ENCODE results near the gene RAB11FIP3. TPM values are rescaled to one million over a fixed set of nuclear protein-coding genes. Genes with fewer than 3 reads are reported as not detected.

The RAB11FIP3 gene
- total RNA-seq, 1 donor from 2014 or later, result 56.0 TPM

DNA sequence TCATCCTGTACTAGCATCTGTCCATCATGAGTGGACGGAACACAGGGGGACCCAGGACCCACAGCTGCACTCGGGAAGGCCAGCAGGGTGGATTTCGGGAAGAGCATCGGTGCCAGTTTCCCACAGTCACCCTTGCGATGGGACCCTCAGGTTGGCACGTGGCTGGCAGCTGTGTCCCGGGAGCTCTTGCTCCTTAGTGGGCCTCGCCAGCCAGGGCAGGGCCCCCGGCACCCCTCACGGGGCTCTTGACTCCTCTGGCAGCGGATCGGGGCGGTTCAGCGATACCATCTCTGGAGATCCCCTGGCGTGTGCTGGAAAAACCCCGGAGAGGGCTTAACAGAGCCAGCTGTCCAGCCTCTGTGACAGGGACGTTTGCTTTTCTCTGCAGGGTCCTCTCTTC lies 111.3 kb downstream of the RAB11FIP3 start:
- intact Hi-C loops (cut with DNase I), result no loop called here
- DNase-seq (ENCODE audit: low spot score), result no peak
- no peak for ATAC-seq

DNA sequence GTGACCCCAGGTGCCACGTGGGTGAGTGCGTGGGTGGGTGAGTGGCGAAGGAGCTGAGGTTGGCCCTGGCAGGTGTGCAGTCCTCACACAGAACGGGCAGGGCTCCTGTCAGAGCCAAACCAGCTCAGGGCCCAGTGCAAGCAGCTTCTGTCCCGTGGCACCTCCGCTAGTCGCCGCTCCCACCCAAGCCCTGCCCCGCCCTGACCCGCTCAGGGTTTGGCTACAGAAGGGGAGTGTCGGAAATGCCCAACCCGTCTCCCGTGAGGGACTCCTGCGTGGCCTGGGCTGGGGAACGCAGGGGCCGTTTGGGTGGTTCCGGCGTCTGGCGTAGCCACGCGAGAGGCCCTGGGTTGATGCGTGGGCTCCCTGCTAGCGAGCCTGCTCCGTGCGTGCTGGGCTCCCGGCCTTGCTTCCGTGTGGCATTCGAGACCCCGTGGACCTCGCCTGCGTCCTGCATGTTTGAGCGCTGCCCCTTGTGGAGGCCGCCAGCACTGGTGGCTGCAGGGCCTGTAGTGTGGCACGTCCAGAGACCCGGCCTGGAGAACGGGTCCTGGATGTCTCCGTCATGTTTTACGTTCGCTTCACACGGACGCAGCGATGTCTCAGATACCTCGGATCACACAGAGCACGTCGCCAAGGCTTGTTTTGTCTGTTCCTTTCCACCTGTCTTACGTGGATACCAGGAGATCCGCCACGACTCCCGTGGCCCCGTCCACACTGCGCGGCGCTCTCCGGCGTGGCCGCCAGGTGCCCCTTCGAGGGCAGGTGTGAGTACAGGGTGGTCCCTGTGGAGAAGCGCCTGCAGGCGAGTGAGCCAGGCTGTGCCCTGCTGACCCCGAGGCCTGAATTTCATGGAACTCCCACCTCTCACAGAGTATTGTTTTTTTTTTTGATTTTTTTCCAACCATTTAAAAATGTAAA lies 112.2 kb downstream of the RAB11FIP3 start:
- intact Hi-C loops (cut with DNase I), result no loop called here
- no peak for ATAC-seq
- DNase-seq (ENCODE audit: low spot score), result no peak

GRCh38 chr16:539901-540530 lies 114.6 kb downstream of the RAB11FIP3 start:
- intact Hi-C loops (cut with DNase I), result no loop called here
- ATAC-seq (no peak), DNase-seq (ENCODE audit: low spot score) (no peak)

- no peak for ATAC-seq
- DNase-seq (ENCODE audit: low spot score), result no peak
- intact Hi-C loops (cut with DNase I), result no loop called here
These were observed 115.3 kb downstream of the RAB11FIP3 start for GRCh38 chr16:540645-541340.

DNA sequence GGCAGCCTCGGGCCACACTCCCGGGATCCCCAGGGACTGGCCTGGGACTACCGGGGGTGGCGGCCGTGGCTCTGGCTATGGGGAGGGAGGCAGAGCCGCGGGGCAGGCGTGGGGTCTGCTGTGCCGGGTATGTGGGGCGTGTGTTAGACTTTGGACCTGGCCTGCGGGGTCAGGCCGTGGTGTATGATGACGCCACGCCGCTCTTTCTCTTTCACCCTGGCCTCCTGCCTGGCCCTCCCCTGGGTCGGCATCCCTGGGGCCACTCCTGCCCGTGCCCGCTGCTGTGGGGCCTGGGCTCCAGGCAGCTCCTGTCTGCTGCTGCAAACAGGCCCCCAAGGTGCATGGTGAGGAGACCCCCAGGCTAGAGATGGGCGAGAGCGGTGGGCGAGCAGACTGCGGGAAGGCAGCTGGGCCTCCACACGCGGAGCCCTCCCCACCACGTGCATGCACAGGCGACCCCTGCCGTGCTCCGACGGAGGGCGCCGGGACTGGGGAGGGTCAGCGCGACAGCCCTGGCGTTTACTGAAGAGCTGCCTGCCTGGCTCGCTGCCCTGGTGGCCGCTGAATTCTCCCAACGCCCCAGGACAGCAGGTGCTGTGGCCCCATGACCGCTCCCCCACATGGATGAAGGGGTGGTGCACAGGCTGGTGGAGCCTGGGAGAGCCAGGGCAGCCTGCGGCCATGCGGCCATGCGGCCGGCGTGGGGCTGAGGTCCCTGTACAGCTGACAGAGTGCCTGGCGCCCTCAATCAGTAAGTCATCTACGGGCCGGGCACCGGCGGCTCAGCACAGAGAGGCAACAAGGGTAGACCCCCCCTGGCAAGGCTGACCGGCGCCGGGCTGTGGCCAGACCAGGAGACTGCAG lies 118.1 kb downstream of the RAB11FIP3 start:
- intact Hi-C loops (cut with DNase I), result no loop called here
- DNase-seq (ENCODE audit: low spot score) (no peak), ATAC-seq (no peak)

DNA sequence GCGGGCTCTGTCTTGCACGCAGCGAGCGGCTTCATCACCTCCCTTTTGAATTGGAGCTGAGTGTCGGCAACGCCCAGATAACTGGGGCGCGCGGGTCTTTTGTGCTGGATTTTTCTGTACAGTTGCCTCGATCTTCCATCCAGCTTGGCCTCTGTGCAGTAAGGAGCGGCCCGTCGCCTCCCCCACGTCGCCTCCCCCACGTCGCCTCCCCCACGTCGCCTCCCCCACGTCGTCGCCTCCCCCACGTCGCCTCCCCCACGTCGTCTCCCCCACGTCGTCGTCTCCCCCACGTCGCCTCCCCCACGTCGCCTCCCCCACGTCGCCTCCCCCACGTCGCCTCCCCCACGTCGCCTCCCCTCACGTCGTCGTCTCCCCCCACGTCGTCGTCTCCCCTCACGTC lies 119.1 kb downstream of the RAB11FIP3 start:
- intact Hi-C loops (cut with DNase I), result no loop called here
- no peak for ATAC-seq
- DNase-seq (ENCODE audit: low spot score), result no peak

- ATAC-seq (peak; percentile 87), DNase-seq (ENCODE audit: low spot score) (peak; percentile 86)
These were observed 121.7 kb downstream of the RAB11FIP3 start for GRCh38 chr16:546909-547770.

DNA sequence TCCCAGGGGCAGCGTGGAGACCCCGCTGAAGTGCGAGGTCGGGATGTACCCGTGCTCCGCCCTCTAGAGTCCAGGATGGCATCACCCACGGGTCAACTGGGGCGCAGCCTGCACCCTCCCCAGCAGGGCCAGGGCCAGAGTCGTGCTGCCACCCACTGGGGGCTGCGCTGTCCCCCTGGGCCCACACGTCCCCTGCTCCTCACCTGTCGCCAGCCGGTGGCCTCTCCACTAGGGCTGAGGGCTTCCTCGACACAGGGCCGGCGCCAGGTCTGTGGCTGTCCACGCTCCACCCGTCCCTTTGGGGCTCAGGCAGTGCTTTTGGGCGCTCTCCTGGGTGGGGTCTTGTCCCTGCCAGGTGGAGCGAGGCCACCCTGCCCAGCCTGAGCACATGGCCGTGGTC lies 123.1 kb downstream of the RAB11FIP3 start:
- no peak for ATAC-seq
- intact Hi-C loops (cut with DNase I), result no loop called here
- DNase-seq (ENCODE audit: low spot score), result no peak

More at GRCh38 chr16:546909-547770, 121.7 kb downstream of the RAB11FIP3 start:
- intact Hi-C loops (cut with DNase I), result no loop called here

GRCh38 chr16:549544-550263 lies 124.3 kb downstream of the RAB11FIP3 start:
- ATAC-seq (no peak), DNase-seq (ENCODE audit: low spot score) (no peak)
- intact Hi-C loops (cut with DNase I), result no loop called here

DNA sequence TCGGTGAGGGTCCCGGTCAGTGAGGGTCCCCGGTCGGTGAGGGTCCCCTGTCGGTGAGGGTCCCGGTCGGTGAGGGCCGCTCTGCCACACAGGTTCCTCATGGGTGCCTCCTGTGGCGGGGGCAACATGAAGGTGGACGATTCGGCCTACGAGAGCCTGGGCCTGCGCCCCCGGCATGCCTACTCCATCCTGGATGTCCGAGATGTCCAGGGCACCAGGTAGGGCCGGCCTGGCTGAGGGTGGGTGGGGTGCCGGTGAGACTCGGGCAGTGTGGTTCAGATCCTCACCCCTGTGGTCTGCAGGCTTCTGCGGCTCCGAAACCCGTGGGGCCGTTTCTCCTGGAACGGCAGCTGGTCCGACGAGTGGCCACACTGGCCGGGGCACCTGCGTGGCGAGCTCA lies 125.8 kb downstream of the RAB11FIP3 start:
- ATAC-seq (no peak), DNase-seq (ENCODE audit: low spot score) (no peak)
- intact Hi-C loops (cut with DNase I), result no loop called here

DNA sequence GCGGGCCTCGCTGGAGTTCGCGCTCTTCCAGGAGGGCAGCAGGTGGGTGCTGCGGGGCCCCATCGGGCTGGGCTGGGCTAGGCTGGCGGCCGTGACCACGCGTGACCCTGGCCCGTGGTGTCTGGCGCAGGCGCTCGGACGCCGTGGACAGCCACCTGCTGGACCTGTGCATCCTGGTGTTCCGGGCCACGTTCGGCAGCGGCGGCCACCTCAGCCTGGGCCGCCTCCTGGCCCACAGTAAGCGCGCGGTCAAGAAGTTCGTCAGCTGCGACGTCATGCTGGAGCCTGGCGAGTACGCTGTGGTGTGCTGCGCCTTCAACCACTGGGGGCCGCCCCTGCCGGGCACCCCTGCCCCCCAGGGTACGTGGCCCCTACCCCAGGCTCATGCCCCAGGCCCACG lies 126.7 kb downstream of the RAB11FIP3 start:
- DNase-seq (ENCODE audit: low spot score), result no peak
- no peak for ATAC-seq
- intact Hi-C loops (cut with DNase I), result no loop called here

DNA sequence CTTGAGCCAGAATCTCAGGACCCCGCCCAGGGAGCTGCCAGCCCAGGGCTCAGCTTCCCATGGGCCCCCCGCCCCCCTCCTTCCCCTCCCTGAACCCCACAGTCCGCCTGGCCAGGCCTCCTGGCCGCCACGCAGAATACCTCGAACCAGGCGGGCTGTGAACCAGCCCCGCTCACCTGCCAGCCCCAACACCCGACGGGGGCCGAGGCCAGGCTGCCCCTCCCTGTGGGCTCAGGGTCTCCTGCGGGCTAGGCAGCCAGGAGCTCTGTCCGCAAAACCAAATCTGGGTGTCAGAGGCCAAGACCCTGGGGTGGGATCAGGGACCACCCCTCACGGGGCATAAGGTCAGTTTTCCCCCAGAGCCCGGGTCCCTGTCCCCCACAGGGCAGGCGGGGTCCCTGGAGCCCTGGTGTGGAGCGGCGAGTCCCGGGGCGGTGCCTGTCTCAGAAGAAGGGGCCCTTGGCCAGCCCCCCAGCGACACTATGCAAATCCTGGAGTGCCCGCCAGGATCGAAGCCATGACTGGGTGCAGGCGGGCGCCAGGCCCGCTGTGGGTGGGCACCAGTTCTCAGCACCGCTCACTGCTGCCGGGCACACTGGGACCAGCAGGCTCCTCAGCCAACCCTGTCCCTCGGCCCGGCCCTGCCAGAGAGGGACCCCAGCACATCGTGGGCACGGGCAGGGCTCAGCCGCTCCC lies 128.3 kb downstream of the RAB11FIP3 start:
- intact Hi-C loops (cut with DNase I), result no loop called here
- ATAC-seq (no peak), DNase-seq (ENCODE audit: low spot score) (no peak)

- intact Hi-C loops (cut with DNase I), result no loop called here
- DNase-seq (ENCODE audit: low spot score) (no peak), ATAC-seq (no peak)
These were observed 128.8 kb downstream of the RAB11FIP3 start for GRCh38 chr16:554297-554621.

GRCh38 chr16:554640-555365 lies 129.4 kb downstream of the RAB11FIP3 start:
- ATAC-seq (peak; percentile 30), DNase-seq (ENCODE audit: low spot score) (no peak)
- intact Hi-C loops (cut with DNase I), result no loop called here

- intact Hi-C loops (cut with DNase I), result no loop called here
- no peak for ATAC-seq
- DNase-seq (ENCODE audit: low spot score), result no peak
These were observed 130.4 kb downstream of the RAB11FIP3 start for GRCh38 chr16:555528-556473.
